HG03159 (cell line): ENCODE measurements around the gene RERE.

Experiments used
- ATAC-seq: cut with Tn5 transposase; IDR thresholded peaks from one replicate; pipeline ENCODE4 v1.9.1; 2021; ENCODE audit warnings: mild to moderate bottlenecking, moderate library complexity; ENCODE audit not compliant: unreplicated experiment

The RERE gene

GRCh38 chr1:8721679-8722324 is 95.6 kb downstream of the RERE start:
- no peak for ATAC-seq

DNA sequence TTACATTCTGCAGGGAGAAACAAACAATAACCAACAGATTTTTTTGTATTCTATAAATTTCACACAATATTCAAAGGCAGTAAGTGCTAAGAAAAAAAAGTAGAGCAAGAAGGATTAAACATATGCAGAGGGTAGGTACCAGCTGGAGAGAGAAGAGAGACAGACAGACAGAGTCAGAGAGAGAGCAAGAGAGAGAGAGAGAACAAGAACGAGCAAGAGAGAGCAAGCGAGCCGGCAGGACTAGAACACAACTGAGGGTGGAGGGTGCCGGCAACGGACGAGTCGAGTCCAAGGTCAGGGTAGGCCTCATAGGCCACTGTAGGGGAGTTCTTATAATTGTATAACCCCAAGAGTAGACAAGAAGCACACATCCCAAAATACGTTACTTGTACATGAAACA is 97.1 kb downstream of the RERE start:
- ATAC-seq = no peak

DNA sequence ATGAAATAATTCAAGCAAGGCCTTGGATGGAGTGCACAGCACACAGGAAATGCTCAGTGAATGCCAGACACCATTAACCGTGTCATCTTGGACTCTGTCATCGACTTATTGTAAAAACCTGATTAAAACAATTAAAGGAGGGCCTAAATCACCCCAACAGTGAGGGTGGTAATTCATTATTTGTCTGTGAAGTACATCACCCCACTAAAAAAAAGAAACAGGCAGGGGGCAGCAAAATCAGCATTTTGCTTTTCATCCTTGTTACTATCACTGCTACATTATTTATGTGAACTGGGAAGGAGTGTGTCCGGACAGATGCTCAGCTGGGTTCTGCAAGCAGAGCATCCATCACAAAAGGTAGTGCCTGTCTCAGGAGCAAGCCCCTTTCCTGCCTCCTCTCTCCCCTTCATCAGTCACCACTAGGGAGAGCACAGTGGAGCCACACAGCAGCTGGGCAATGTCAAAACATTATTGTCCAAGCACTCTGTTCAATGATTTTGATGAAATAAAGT is 98.5 kb downstream of the RERE start:
- ATAC-seq = no peak

DNA sequence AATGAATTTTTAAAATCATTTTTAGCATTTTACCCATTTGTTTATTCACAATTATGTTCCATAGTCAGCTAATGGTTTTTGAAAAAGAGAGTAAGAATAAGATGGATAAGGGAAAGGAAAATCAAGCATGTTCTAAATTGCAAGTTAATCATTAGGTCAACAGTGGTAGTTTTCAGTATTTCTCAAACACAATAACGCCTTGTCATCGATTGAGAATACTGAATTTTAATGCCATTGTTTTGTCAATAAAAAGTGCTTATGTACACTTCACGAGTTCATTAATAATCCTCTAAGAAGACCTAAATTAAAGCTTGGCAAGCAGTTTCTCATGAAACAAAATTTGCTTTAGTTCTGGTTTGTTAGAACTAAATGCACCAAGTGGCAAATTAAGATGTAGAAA is 100.3 kb downstream of the RERE start:
- no peak for ATAC-seq

- no peak for ATAC-seq
Observed at GRCh38 chr1:8716238-8716637, 101.2 kb downstream of the RERE start.

GRCh38 chr1:8714173-8714572 is 103.3 kb downstream of the RERE start:
- no peak for ATAC-seq

DNA sequence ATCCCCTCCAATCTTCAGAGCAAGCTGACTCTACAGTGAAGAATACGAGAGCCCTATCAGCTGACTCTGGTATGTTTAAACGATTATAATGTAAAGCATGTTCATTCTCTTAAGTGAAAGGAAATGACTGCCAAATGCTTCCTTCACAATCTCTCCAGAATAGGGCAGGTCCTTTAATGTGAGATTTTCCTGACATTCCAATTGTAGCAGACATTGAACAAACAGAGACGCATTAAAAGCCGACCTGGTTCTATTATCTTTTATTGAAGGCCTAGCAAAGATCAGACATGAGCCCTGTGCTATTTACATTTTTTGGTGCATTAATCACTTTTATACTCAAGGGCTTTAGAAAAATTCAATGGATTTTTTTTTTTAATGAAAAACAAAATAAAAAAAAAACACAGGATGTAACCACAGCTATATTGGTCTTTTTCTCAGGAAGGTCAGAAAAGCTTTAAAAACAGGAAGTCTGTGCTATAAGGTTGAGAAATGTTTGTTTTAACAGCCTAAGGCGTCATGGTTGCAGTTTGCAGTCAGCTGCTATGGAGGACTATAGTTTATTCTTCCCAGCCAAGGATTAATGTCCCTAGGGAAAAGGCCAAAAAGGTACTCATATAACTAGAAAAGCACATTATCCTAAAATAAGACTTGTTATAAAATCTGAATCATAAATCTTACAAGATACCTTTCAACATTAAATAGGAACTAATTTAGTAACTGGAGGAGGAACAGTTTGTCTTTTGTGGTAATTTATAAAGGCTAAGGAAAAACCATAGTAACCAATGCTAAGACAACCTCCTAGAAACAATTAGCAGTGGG is 104.8 kb downstream of the RERE start:
- no peak for ATAC-seq

DNA sequence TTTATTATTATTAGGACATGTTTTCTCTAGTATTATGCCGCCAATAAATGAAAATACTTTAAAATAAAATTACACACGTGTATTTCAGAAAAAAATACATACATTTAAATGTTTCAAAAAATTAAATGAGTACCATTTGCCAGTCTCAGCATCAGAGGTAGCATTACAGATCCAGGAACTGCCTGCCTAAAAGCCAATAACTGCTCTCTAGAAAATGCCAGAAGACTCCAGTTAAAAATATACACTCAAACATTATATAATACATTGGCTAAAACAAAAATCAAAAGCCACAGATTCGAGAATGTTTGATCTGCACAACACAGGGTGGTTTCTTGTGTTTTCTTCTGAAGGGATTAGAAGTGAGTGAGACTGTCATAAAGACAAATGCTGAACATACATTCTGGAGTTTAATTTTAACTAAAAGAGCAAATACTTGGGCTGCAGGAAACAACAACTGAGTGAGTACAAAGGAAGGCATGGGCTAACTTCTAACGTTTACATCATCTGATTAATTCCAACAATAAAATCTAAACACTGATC is 105.5 kb downstream of the RERE start:
- no peak for ATAC-seq

GRCh38 chr1:8711151-8711550 is 106.3 kb downstream of the RERE start:
- no peak for ATAC-seq

DNA sequence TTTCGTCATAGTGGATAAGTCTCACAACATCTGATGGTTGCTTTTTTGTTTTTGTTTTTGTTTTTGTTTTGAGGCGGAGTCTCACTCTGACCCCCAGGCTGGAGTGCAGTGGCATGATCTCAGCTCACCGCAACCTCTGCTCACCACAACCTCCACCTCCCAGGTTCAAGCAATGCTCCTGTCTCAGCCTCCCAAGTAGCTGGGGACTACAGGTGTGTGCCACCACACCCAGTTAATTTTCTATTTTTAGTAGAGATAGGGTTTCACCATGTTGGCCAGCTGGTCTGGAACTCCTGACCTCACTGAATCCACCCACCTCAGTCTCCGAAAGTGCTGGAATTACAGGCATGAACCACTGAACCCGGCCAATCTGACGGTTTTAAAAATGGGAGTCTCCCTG is 109.2 kb downstream of the RERE start:
- ATAC-seq = no peak

DNA sequence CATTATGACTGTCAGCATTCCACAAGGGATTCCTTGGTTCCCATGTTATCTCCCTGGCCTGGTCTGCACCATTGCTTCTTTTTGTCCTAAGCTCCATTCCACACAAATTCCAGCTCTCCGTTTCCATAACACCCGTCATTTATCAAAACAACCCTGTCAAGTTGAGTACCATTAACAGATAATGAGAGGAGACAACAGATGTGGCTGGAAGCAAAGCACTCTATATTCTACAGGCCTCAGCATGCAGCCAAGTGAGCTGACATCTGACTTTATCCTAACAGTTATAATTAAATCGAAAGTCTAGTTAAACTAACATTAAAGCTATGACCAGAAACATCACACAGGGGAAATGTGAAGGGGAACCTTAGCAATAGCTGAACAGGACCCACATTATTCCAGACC is 110.4 kb downstream of the RERE start:
- ATAC-seq = no peak

DNA sequence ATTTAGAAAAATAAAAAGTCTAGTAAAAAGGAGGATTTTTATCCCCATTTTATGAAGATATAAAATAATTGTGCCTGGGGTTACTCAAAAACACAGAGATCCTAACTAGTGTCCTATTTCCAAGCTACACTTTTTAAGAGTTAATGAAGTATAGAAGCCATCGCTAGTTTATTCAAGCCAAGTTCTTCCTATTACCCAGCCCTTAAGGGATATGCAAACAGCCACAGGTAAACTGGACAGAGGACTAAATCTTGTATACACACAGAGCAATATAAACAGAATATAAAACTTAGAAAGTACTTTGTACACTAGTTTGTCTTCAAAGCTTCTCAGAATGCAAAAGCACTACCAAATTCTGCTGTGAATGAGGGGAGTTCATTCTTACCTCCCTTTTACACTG is 111.1 kb downstream of the RERE start:
- ATAC-seq = no peak

GRCh38 chr1:8704866-8705506 is 112.5 kb downstream of the RERE start:
- ATAC-seq = no peak

- ATAC-seq = peak; percentile 67
Observed at GRCh38 chr1:8702850-8703810, 114.3 kb downstream of the RERE start.

GRCh38 chr1:8702472-8702849 is 115.0 kb downstream of the RERE start:
- no peak for ATAC-seq

- no peak for ATAC-seq
Observed at GRCh38 chr1:8701794-8702471, 115.5 kb downstream of the RERE start.

- no peak for ATAC-seq
Observed at GRCh38 chr1:8699679-8700078, 117.8 kb downstream of the RERE start.

GRCh38 chr1:8698937-8699447 is 118.4 kb downstream of the RERE start:
- no peak for ATAC-seq

- ATAC-seq = no peak
Observed at GRCh38 chr1:8698012-8698630, 119.3 kb downstream of the RERE start.
